HCT116 (cell line): ENCODE data around the gene VCX3B. TPM values are rescaled to one million over a fixed set of nuclear protein-coding genes. Genes with fewer than 3 reads are reported as not detected.

Source experiments
- ATF3 ChIP-seq: IDR thresholded peaks from 2 replicates; pipeline ENCODE4 v1.6.1; 2012
- CEBPB ChIP-seq: IDR thresholded peaks from 2 replicates; pipeline ENCODE4 v1.6.1; 2012; ENCODE audit warnings: low read depth
- CTCF ChIP-seq, 3 experiments: fragments of 200-600 bp in 1 of 3; sonication (generic) in 1 of 3; IDR thresholded peaks in 2 of 3; conservative IDR thresholded peaks in 1 of 3; 2 replicates each; pipeline ENCODE4 v1.5.1; 2012 to 2017; ENCODE audit warnings: low read depth in 2 of 3, low read length in 2 of 3, antibody characterized with exemption in 1 of 3, borderline replicate concordance in 1 of 3, control low read depth in 1 of 3, mild to moderate bottlenecking in 1 of 3, mixed read lengths in 1 of 3, mixed run types in 1 of 3, moderate library complexity in 1 of 3; ENCODE audit not compliant: insufficient read depth in 1 of 3
- EGR1 ChIP-seq: IDR thresholded peaks from 2 replicates; pipeline ENCODE4 v1.6.1; 2012; ENCODE audit warnings: low read depth
- ELF1 ChIP-seq: IDR thresholded peaks from 2 replicates; pipeline ENCODE4 v1.6.1; 2012; ENCODE audit warnings: low read depth, borderline replicate concordance
- MAX ChIP-seq: IDR thresholded peaks from 2 replicates; pipeline ENCODE4 v1.6.1; 2012
- POLR2A ChIP-seq: IDR thresholded peaks from 2 replicates; pipeline ENCODE4 v1.7.0; 2011; ENCODE audit warnings: borderline replicate concordance; ENCODE audit not compliant: insufficient read depth, insufficient read length; ENCODE audit errors: extremely low read depth
- POLR2AphosphoS5 ChIP-seq: IDR thresholded peaks from 2 replicates; pipeline ENCODE4 v1.6.1; 2011; ENCODE audit warnings: mild to moderate bottlenecking, low read depth, low read length, moderate library complexity
- REST ChIP-seq: IDR thresholded peaks from 2 replicates; pipeline ENCODE4 v1.6.1; 2012; ENCODE audit warnings: low read depth
- SP1 ChIP-seq: IDR thresholded peaks from 2 replicates; pipeline ENCODE4 v1.6.1; 2012; ENCODE audit warnings: low read depth
- SRF ChIP-seq: IDR thresholded peaks from 2 replicates; pipeline ENCODE4 v1.6.1; 2012; ENCODE audit warnings: low read depth
- YY1 ChIP-seq: IDR thresholded peaks from 2 replicates; pipeline ENCODE4 v1.6.1; 2011; ENCODE audit warnings: low read length, low read depth, moderate library complexity, mild to moderate bottlenecking; ENCODE audit not compliant: insufficient replicate concordance; ENCODE audit errors: extremely low read depth
- total RNA-seq: library from RNA; stranded (reverse); gene quantifications from one replicate; pipeline ENCODE4 v1.2.1, GENCODE V29; 2021; ENCODE audit not compliant: unreplicated experiment

VCX3B gene
- total RNA-seq, 1 experiment from 2014 or later, result not detected

GRCh38 chrX:8504451-8504850, 39.8 kb downstream of the VCX3B start (continued):
- no peak for TF ChIP-seq REST
- TF ChIP-seq POLR2A, result no peak
- no peak for TF ChIP-seq SP1
- TF ChIP-seq EGR1, result no peak
- TF ChIP-seq CEBPB, result no peak
- TF ChIP-seq POLR2AphosphoS5, result no peak
- no peak for TF ChIP-seq ATF3
- no peak for TF ChIP-seq YY1
- no peak for TF ChIP-seq ELF1
- TF ChIP-seq SRF, result no peak
- TF ChIP-seq MAX, result no peak
- no peak for TF ChIP-seq CTCF (IDR thresholded peaks at IDR 0.05 in 2 of 3, conservative IDR thresholded peaks at IDR 0.05 in 1 of 3; ENCODE audit: borderline replicate concordance in 1 of 3, insufficient read depth in 1 of 3, low read depth in 2 of 3, low read length in 2 of 3)
- TF ChIP-seq, all 23 proteins: peak for 0
